ENCODE results near the gene DHCR24.

The DHCR24 gene

GRCh38 chr1:54826226-54826816, 60.7 kb downstream of the DHCR24 start:
- H3K79me2 ChIP-seq (ENCODE audit: insufficient read depth, low read length) = no peaks in the 10 kb centered on the region
- no peak for TF ChIP-seq EZH2 (IDR thresholded peaks at IDR 0.05; ENCODE audit: borderline replicate concordance, low read length)
- TF ChIP-seq CTCF (IDR thresholded peaks at IDR 0.05; ENCODE audit: low read length) = no peak
- no peaks in the 10 kb centered on the region for H4K20me1 ChIP-seq (ENCODE audit: insufficient read depth, low read length)
- H3K27ac ChIP-seq (ENCODE audit: low read depth, low read length, poor library complexity, severe bottlenecking) = no peak overlapping the region
- H3F3A ChIP-seq (ENCODE audit: insufficient read depth, low read length) = no peaks in the 10 kb centered on the region
- peaks cover 10% of the 10 kb centered on the region for H3K27me3 ChIP-seq (ENCODE audit: insufficient read depth, low read length)
- H3K4me2 ChIP-seq (ENCODE audit: low read length) = no peak overlapping the region
- H3K9me3 ChIP-seq (ENCODE audit: low read length) = 0 out of 2 replicates have a peak, but pooled peaks cover 2% of the 10 kb centered on the region
- H3K9me2 ChIP-seq (ENCODE audit: low read depth, low read length) = no peaks in the 10 kb centered on the region
- H3K4me1 ChIP-seq (ENCODE audit: insufficient read depth, low read length, severe bottlenecking) = no peaks in the 10 kb centered on the region
- H3K4me3 ChIP-seq (ENCODE audit: low read depth, low read length, poor library complexity, severe bottlenecking) = no peak overlapping the region
- no peaks in the 10 kb centered on the region for H3K36me3 ChIP-seq (ENCODE audit: insufficient read depth, low read length)
- no peak overlapping the region for H2AFZ ChIP-seq (ENCODE audit: low read length)
- H3K9ac ChIP-seq (ENCODE audit: low read length) = no peak overlapping the region

GRCh38 chr1:54825696-54826095, 61.3 kb downstream of the DHCR24 start:
- Histone ChIP-seq H2AFZ (ENCODE audit: low read length) (no peak overlapping the region), H3K36me3 (ENCODE audit: insufficient read depth, low read length) (no peaks in the 10 kb centered on the region), H3K4me1 (ENCODE audit: insufficient read depth, low read length, severe bottlenecking) (no peaks in the 10 kb centered on the region), H3F3A (ENCODE audit: insufficient read depth, low read length) (no peaks in the 10 kb centered on the region), H3K27me3 (ENCODE audit: insufficient read depth, low read length) (peaks cover 8% of the 10 kb centered on the region; the same call in 1 of the 2 replicates), H3K79me2 (ENCODE audit: insufficient read depth, low read length) (no peaks in the 10 kb centered on the region), H3K4me3 (ENCODE audit: low read depth, low read length, poor library complexity, severe bottlenecking) (no peak overlapping the region), H3K4me2 (ENCODE audit: low read length) (no peak overlapping the region), H3K27ac (ENCODE audit: low read depth, low read length, poor library complexity, severe bottlenecking) (no peak overlapping the region), H4K20me1 (ENCODE audit: insufficient read depth, low read length) (no peaks in the 10 kb centered on the region), H3K9me3 (ENCODE audit: low read length) (0 out of 2 replicates have a peak, but pooled peaks cover 2% of the 10 kb centered on the region), H3K9ac (ENCODE audit: low read length) (no peak overlapping the region), H3K9me2 (ENCODE audit: low read depth, low read length) (no peaks in the 10 kb centered on the region)
- TF ChIP-seq EZH2 (IDR thresholded peaks at IDR 0.05; ENCODE audit: borderline replicate concordance, low read length) (no peak), CTCF (IDR thresholded peaks at IDR 0.05; ENCODE audit: low read length) (no peak)

GRCh38 chr1:54823670-54824069, 63.3 kb downstream of the DHCR24 start:
- Histone ChIP-seq H3K79me2 (ENCODE audit: insufficient read depth, low read length) (no peaks in the 10 kb centered on the region), H3F3A (ENCODE audit: insufficient read depth, low read length) (no peaks in the 10 kb centered on the region), H3K9ac (ENCODE audit: low read length) (no peak overlapping the region), H3K9me3 (ENCODE audit: low read length) (0 out of 2 replicates have a peak, but pooled peaks cover 2% of the 10 kb centered on the region), H3K9me2 (ENCODE audit: low read depth, low read length) (no peaks in the 10 kb centered on the region), H3K27ac (ENCODE audit: low read depth, low read length, poor library complexity, severe bottlenecking) (no peak overlapping the region), H2AFZ (ENCODE audit: low read length) (no peak overlapping the region), H3K36me3 (ENCODE audit: insufficient read depth, low read length) (no peaks in the 10 kb centered on the region), H3K4me1 (ENCODE audit: insufficient read depth, low read length, severe bottlenecking) (no peaks in the 10 kb centered on the region), H4K20me1 (ENCODE audit: insufficient read depth, low read length) (no peaks in the 10 kb centered on the region), H3K4me3 (ENCODE audit: low read depth, low read length, poor library complexity, severe bottlenecking) (no peak overlapping the region), H3K27me3 (ENCODE audit: insufficient read depth, low read length) (peaks cover under 1% of the 10 kb centered on the region; the same call in 1 of the 2 replicates), H3K4me2 (ENCODE audit: low read length) (no peak overlapping the region)
- TF ChIP-seq CTCF (IDR thresholded peaks at IDR 0.05; ENCODE audit: low read length) (no peak), EZH2 (IDR thresholded peaks at IDR 0.05; ENCODE audit: borderline replicate concordance, low read length) (no peak)
